Activated naive CD4-positive, alpha-beta T cell treated with anti-CD3 and anti-CD28 coated beads, Interleukin-2, amount 10 ng/mL, durations not matched to agents 7 days and 5 days (primary cell): ENCODE measurements around the gene RHOD.

Source experiments
- CTCF ChIA-PET: fragments of 350-600 bp; sonication (Branson Sonifier 250); formaldehyde crosslinking; loops from one replicate; lab custom pipeline; 2021; ENCODE audit warnings: antibody characterized with exemption; lab: Charles Lee
- DNase-seq: peaks from one replicate; pipeline ENCODE4 v3.0.0-alpha.2; 2020
- H3K27ac Mint-ChIP-seq: one replicate; pipeline ENCODE4 v1.8.0; 2021; ENCODE audit warnings: mild to moderate bottlenecking, moderate library complexity, mixed read lengths
- H3K27me3 Mint-ChIP-seq: one replicate; pipeline ENCODE4 v1.8.0; 2021; ENCODE audit warnings: mild to moderate bottlenecking, mixed read lengths
- H3K36me3 Mint-ChIP-seq: one replicate; pipeline ENCODE4 v1.8.0; 2021; ENCODE audit warnings: mixed read lengths
- H3K4me1 Mint-ChIP-seq: one replicate; pipeline ENCODE4 v1.8.0; 2021; ENCODE audit warnings: mixed read lengths
- H3K4me3 Mint-ChIP-seq: one replicate; pipeline ENCODE4 v1.8.0; 2021; ENCODE audit warnings: mild to moderate bottlenecking, moderate library complexity, mixed read lengths
- H3K9me3 Mint-ChIP-seq: one replicate; pipeline ENCODE4 v1.8.0; 2021; ENCODE audit warnings: mixed read lengths

RHOD gene

GRCh38 chr11:67043572-67044349, 12.9 kb upstream of the RHOD start:
- no peaks in the 10 kb centered on the region for H3K36me3 Mint-ChIP-seq
- no peak overlapping the region for H3K27ac Mint-ChIP-seq
- H3K4me3 Mint-ChIP-seq: no peak overlapping the region
- no peaks in the 10 kb centered on the region for H3K4me1 Mint-ChIP-seq
- CTCF ChIA-PET: no interaction called here
- DNase-seq: no peak
- peaks cover 69% of the 10 kb centered on the region for H3K27me3 Mint-ChIP-seq
- H3K9me3 Mint-ChIP-seq: no peaks in the 10 kb centered on the region

- CTCF ChIA-PET: no interaction called here
- H3K36me3 Mint-ChIP-seq: no peaks in the 10 kb centered on the region
- H3K27ac Mint-ChIP-seq: no peak overlapping the region
- no peaks in the 10 kb centered on the region for H3K9me3 Mint-ChIP-seq
- H3K27me3 Mint-ChIP-seq: peaks cover 69% of the 10 kb centered on the region
- H3K4me1 Mint-ChIP-seq: no peaks in the 10 kb centered on the region
- H3K4me3 Mint-ChIP-seq: no peak overlapping the region
- DNase-seq: no peak
Observed at GRCh38 chr11:67044496-67044895, 12.2 kb upstream of the RHOD start.

GRCh38 chr11:67045314-67045713, 11.3 kb upstream of the RHOD start:
- Mint-ChIP-seq H3K9me3 (no peaks in the 10 kb centered on the region), H3K4me1 (no peaks in the 10 kb centered on the region), H3K4me3 (no peak overlapping the region), H3K27ac (no peak overlapping the region), H3K27me3 (peaks cover 64% of the 10 kb centered on the region), H3K36me3 (no peaks in the 10 kb centered on the region)
- CTCF ChIA-PET: no interaction called here
- DNase-seq: no peak

GRCh38 chr11:67048515-67049130, 8.0 kb upstream of the RHOD start:
- Mint-ChIP-seq H3K4me1 (no peaks in the 10 kb centered on the region), H3K27ac (no peak overlapping the region), H3K36me3 (no peaks in the 10 kb centered on the region), H3K4me3 (no peak overlapping the region), H3K9me3 (no peaks in the 10 kb centered on the region), H3K27me3 (peaks cover 63% of the 10 kb centered on the region)
- DNase-seq: no peak
- CTCF ChIA-PET: no interaction called here

- no peak overlapping the region for H3K4me3 Mint-ChIP-seq
- DNase-seq: no peak
- H3K27me3 Mint-ChIP-seq: peaks cover 67% of the 10 kb centered on the region
- CTCF ChIA-PET: interaction anchor here (1.3 kb wide), 1 partner anchor 22 kb away, joined by 3 read pairs; no protein-coding TSS in a partner anchor
- no peaks in the 10 kb centered on the region for H3K9me3 Mint-ChIP-seq
- no peak overlapping the region for H3K27ac Mint-ChIP-seq
- H3K36me3 Mint-ChIP-seq: no peaks in the 10 kb centered on the region
- no peaks in the 10 kb centered on the region for H3K4me1 Mint-ChIP-seq
Observed at GRCh38 chr11:67050139-67050538, 6.5 kb upstream of the RHOD start.

GRCh38 chr11:67051180-67051893, 5.3 kb upstream of the RHOD start:
- H3K9me3 Mint-ChIP-seq: no peaks in the 10 kb centered on the region
- H3K27ac Mint-ChIP-seq: no peak overlapping the region
- CTCF ChIA-PET: interaction anchor here (6.0 kb wide), 1 partner anchor 21 kb away, joined by 48 read pairs; no protein-coding TSS in a partner anchor
- DNase-seq: no peak
- H3K36me3 Mint-ChIP-seq: no peaks in the 10 kb centered on the region
- H3K4me3 Mint-ChIP-seq: no peak overlapping the region
- H3K4me1 Mint-ChIP-seq: peaks cover 6% of the 10 kb centered on the region
- peaks cover 68% of the 10 kb centered on the region for H3K27me3 Mint-ChIP-seq

GRCh38 chr11:67051945-67052488, 4.6 kb upstream of the RHOD start:
- H3K4me3 Mint-ChIP-seq: no peak overlapping the region
- DNase-seq: no peak
- H3K9me3 Mint-ChIP-seq: no peaks in the 10 kb centered on the region
- peaks cover 9% of the 10 kb centered on the region for H3K4me1 Mint-ChIP-seq
- CTCF ChIA-PET: interaction anchor here (6.0 kb wide), 1 partner anchor 20 kb away, joined by 48 read pairs; no protein-coding TSS in a partner anchor
- no peak overlapping the region for H3K27ac Mint-ChIP-seq
- peaks cover 71% of the 10 kb centered on the region for H3K27me3 Mint-ChIP-seq
- H3K36me3 Mint-ChIP-seq: no peaks in the 10 kb centered on the region

- Mint-ChIP-seq H3K27me3 (peaks cover 79% of the 10 kb centered on the region), H3K4me3 (no peak overlapping the region), H3K27ac (no peak overlapping the region), H3K9me3 (no peaks in the 10 kb centered on the region), H3K36me3 (no peaks in the 10 kb centered on the region), H3K4me1 (peaks cover 12% of the 10 kb centered on the region)
- CTCF ChIA-PET: interaction anchor here (0.7 to 6.0 kb wide), 5 partner anchors 15 to 94 kb away, joined by 3 to 48 read pairs (median 5); partner anchors contain the start of gene PC
- no peak for DNase-seq
Observed at GRCh38 chr11:67052891-67053290, 3.8 kb upstream of the RHOD start.

- peak overlapping the region; percentile 22 for H3K27ac Mint-ChIP-seq
- peaks cover 84% of the 10 kb centered on the region for H3K27me3 Mint-ChIP-seq
- CTCF ChIA-PET: interaction anchor here (0.6 to 6.0 kb wide), 6 partner anchors 11 to 150 kb away, joined by 3 to 48 read pairs (median 4); no protein-coding TSS in a partner anchor
- no peaks in the 10 kb centered on the region for H3K36me3 Mint-ChIP-seq
- peak; percentile 70 for DNase-seq
- no peak overlapping the region for H3K4me3 Mint-ChIP-seq
- H3K4me1 Mint-ChIP-seq: peaks cover 12% of the 10 kb centered on the region
- no peaks in the 10 kb centered on the region for H3K9me3 Mint-ChIP-seq
Observed at GRCh38 chr11:67053896-67054329, 2.7 kb upstream of the RHOD start.

- Mint-ChIP-seq H3K27ac (peak overlapping the region; percentile 22), H3K9me3 (no peaks in the 10 kb centered on the region), H3K27me3 (peaks cover 84% of the 10 kb centered on the region), H3K36me3 (no peaks in the 10 kb centered on the region), H3K4me3 (no peak overlapping the region), H3K4me1 (peaks cover 12% of the 10 kb centered on the region)
- CTCF ChIA-PET: interaction anchor here (0.6 to 6.0 kb wide), 4 partner anchors 11 to 150 kb away, joined by 3 to 48 read pairs (median 4); no protein-coding TSS in a partner anchor
- no peak for DNase-seq
Observed at GRCh38 chr11:67054346-67054835, 2.3 kb upstream of the RHOD start.

- no peak overlapping the region for H3K4me3 Mint-ChIP-seq
Observed at GRCh38 chr11:67054836-67055523, 1.7 kb upstream of the RHOD start.

GRCh38 chr11:67055812-67056211, 835 bp upstream of the RHOD start:
- Mint-ChIP-seq H3K4me1 (peaks cover 12% of the 10 kb centered on the region), H3K36me3 (no peaks in the 10 kb centered on the region), H3K27ac (no peak overlapping the region), H3K9me3 (no peaks in the 10 kb centered on the region), H3K27me3 (peaks cover 91% of the 10 kb centered on the region), H3K4me3 (no peak overlapping the region)
- CTCF ChIA-PET: interaction anchor here (6.0 kb wide), 1 partner anchor 17 kb away, joined by 48 read pairs; no protein-coding TSS in a partner anchor
- DNase-seq: no peak

More at GRCh38 chr11:67054836-67055523, 1.7 kb upstream of the RHOD start:
- DNase-seq: no peak
- H3K36me3 Mint-ChIP-seq: no peaks in the 10 kb centered on the region
- H3K9me3 Mint-ChIP-seq: no peaks in the 10 kb centered on the region
- H3K4me1 Mint-ChIP-seq: peaks cover 12% of the 10 kb centered on the region
- H3K27me3 Mint-ChIP-seq: peaks cover 85% of the 10 kb centered on the region
- H3K27ac Mint-ChIP-seq: no peak overlapping the region
- CTCF ChIA-PET: interaction anchor here (0.7 to 6.0 kb wide), 3 partner anchors 10 to 27 kb away, joined by 3 to 48 read pairs (median 4); no protein-coding TSS in a partner anchor

GRCh38 chr11:67057205-67057672, 592 bp downstream of the RHOD start:
- no peak overlapping the region for H3K4me3 Mint-ChIP-seq
- H3K4me1 Mint-ChIP-seq: peaks cover 12% of the 10 kb centered on the region
- peaks cover 77% of the 10 kb centered on the region for H3K27me3 Mint-ChIP-seq
- H3K36me3 Mint-ChIP-seq: no peaks in the 10 kb centered on the region
- H3K27ac Mint-ChIP-seq: no peak overlapping the region
- CTCF ChIA-PET: interaction anchor here (1.0 kb wide), 1 partner anchor 13 kb away, joined by 3 read pairs; no protein-coding TSS in a partner anchor
- DNase-seq: no peak
- H3K9me3 Mint-ChIP-seq: no peaks in the 10 kb centered on the region
